Fibroblast of skin of right quadriceps (primary cell): ENCODE results near the gene JADE1.

Experiments used
- DNase-seq: peaks from one replicate; pipeline ENCODE4 v3.0.0-alpha.2; 2013

JADE1 gene

DNA sequence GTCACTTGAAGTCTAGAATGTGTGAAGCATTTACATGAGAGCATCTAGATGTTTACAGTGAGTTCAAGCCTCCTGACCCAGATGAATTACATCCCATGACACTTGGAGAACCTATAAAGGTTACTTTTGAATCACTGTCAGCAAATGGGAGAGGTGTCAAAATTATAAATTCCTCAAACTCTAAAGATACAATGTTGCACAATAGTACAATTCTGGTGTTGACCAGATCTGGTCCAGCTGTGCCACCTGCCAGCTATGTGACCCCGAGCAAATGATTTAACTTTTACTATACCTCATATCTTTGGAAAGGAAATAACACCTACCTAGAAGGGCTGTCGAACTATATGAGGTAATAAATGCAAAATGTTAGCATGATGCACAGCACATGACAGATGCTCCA, 69.8 kb downstream of the JADE1 start:
- no peak for DNase-seq

DNA sequence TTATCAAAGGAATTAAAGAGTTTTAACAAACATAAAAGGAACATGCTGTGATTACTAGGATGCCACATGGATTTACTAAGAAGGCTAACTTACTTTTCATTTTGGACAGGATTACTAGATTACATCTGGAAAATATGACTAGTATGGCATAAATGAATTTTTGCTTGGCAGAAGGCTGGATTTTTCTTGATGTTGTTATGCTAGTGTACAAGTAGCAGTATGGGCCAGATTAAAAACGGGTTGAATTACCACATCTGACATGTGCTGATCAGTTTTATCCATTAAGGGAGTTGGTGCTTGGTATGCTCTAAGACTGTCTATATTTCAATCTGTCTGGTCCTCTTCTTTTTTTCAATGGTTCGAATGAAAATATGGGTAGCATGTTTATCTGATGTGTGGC, 70.5 kb downstream of the JADE1 start:
- no peak for DNase-seq

DNA sequence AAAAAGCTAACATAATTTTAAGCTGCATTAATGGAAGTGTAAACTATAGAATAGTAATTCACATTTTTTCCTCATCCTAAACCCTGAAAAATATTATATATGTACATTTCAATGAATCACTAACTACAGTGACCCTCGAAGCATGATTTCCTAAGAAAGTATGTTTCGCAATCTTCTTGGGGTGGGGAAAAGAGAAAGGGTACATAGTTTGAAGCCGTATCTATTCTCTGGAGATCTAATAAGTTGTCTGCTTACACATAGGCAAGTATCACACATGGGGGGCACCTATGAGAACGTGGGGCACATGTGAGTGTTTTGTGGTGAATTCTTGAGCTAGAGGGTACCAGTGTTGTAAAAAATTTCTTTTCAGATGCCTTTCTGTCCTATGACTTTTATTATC, 71.2 kb downstream of the JADE1 start:
- DNase-seq: no peak

DNA sequence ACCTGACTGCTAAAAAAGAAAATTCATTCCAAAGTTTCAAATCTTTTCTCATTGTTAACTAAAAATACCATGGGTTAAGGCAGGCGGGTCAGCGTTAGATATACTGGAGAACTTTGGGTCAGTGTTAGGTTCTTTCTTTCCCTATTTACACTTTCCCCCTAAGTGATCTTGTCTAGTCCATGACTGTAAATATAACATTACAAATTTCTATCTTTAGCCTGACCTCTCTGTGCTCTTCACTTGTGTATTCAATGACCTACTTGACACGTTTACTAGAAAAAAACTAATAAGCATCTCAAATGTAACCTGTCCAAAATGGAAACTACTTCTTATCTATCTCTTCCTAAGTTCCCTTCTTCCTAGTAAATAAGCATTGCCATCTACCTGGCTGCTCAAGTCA, 95.3 kb downstream of the JADE1 start:
- DNase-seq: no peak

DNA sequence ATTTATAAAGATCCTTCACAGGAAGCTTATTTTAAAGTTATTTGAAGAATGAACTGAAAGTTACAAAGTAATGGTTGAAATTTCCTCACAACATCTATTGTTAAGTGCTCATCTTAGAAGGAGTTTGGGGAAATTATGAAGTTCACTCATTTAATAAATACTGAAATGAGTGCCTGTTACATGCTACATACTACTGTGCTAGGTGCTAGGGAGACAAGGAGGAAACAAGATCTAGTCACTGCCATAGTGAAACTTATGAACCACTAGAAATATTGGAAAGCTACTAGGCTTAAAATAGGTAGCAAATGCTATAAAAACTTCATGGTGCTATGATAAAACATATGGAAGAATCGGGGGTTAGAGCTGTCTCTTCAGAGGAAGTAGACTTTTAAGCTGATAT, 97.1 kb downstream of the JADE1 start:
- DNase-seq: no peak

DNA sequence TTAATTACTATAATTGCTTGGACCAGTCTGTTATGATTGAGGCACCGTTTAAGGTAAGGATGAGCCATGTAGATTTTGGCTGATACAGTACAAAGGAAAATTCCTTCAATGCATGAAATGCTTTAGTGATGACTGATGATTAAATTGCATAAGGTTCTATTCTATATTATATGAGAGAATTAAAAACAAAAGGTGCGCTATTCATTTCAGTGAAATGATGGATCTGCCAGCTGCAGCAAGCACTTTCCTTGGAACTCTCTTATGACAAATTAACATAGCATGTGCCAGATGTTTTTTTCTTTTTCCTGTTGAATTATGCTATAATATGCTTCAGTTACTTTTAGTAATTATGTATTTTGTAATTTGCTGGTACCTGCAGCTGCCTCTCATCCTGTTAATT, 98.5 kb downstream of the JADE1 start:
- no peak for DNase-seq

DNA sequence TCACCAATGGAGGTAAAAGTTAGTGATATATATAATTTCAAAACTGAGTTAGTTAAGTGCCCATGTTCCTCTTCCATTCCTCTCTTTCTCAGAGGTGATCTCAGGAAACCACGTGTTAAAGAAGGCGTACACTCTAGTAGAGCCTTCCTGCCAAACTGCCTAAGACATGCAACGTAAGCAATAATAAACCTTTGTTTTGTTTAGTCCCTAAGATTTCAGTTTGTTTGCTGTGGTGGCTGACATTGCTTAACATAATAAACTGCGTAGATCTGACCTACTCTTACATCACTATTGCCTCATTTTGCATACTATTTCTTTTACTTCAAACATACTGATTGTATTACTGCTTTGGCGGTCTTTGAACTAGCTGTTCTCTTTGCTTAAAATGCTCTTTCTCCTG, 99.2 kb downstream of the JADE1 start:
- no peak for DNase-seq

DNA sequence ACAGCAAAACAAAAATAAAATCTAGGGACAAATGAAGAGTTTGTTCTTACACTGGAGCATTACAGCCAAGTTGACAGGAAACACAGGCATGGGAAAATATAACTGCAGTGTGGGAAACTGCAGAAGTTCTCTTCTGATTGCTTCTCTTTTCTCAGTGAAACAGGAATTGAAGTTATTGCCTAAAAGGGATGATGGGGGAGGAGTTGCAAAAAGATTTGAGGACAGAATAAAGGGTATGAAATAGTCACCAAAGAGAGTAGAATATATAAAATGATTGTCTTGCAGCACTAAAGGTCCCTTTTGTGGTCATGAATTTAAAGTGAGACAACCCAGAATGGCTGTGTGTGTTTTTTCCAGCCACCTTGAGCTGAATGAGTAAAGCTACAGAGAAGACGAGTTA, 103.7 kb downstream of the JADE1 start:
- no peak for DNase-seq

DNA sequence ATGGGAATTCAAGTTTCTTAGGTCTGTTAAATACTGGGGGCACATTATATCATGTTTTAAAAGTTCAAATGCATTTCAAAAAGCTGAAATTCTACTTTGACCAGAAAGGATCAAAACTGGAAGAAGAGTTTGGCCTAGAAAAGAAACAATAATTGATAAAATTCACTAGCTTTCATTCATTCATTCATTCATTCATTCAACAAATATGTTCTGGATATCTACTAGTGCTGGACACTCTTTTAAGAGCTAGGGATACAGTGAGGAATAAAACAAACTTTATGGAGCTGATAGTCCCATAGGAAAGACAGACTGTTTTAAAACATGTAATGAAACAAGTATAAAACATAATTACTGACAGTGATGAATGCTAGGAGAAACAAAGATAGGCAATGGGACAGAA, 106.0 kb downstream of the JADE1 start:
- no peak for DNase-seq

DNA sequence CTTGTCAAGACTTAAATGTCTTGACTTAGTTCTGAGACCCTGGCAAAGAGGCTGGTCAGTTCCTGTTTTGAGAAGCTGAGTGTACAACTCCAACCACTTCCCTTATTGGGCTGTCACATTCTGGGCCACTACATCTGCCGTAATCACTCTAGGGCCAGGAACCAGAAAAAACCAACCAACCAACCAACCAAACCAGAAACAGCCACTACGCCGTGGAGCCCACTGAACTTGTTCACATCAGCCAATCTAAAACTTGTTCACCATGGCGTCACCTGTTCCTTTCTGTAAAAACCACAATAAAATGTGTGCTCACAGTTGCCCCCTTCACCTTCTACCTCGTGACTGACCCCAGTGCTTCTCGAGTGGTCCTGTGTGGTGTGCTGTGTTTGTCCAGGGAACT, 107.3 kb downstream of the JADE1 start:
- no peak for DNase-seq

DNA sequence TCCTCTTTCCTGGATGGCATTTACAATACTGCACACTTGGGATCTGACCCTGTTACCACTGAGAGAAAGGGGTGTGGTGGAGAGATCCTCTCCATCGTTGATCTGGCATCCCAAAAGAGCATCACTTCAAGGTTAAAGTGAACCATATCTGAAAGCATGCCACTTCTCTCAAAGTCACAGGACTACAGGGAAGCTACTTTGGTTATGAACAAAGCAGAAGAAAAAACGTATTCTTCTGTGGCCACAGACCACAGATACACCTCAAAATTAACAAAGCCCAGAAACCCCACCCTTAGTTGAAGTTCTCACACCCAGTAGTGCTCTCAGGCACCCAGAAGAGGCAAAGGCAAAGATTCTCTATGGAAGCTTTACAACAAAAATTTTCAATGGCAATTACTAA, 108.3 kb downstream of the JADE1 start:
- no peak for DNase-seq

DNA sequence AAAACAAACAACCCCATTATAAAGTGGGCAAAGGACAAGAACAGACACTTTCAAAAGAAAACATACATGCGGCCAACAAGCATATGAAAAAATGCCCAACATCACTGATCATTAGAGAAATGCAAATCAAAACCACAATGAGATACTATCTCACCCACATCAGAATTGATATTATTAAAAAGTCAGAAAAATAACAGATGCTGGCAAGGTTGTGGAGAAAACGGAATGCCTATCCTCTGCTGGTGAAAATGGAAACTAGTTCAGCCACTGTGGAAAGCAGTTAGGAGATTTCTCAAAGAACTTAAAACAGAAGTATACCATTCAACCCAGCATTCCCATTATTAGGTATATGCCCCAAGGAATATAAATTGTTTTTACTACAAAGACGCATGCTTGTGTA, 112.5 kb downstream of the JADE1 start:
- no peak for DNase-seq
